OCI-LY3 (cell line): ENCODE measurements around the gene STARD5.
A peak's percentile ranks its signal among the peaks of the same experiment; 100 is the strongest.

ENCODE experiments used
- EZH2phosphoT487 ChIP-seq: fragments of 200-600 bp; shearing (Covaris generic); IDR thresholded peaks from 2 replicates; pipeline ENCODE4 v1.6.1; 2018; ENCODE audit warnings: antibody characterized with exemption, mixed run types, low read depth
- TF ChIP-seq, protein P1 (sequence below): fragments of 200-600, 300-600 bp; sonication (generic); IDR thresholded peaks from 2 replicates; pipeline ENCODE4 v1.5.1; 2014; ENCODE audit warnings: antibody characterized with exemption, low read length, low read depth

GRCh38 chr15:81274931-81275707 is 48.8 kb downstream of the STARD5 start:
- TF ChIP-seq, protein P1, sequence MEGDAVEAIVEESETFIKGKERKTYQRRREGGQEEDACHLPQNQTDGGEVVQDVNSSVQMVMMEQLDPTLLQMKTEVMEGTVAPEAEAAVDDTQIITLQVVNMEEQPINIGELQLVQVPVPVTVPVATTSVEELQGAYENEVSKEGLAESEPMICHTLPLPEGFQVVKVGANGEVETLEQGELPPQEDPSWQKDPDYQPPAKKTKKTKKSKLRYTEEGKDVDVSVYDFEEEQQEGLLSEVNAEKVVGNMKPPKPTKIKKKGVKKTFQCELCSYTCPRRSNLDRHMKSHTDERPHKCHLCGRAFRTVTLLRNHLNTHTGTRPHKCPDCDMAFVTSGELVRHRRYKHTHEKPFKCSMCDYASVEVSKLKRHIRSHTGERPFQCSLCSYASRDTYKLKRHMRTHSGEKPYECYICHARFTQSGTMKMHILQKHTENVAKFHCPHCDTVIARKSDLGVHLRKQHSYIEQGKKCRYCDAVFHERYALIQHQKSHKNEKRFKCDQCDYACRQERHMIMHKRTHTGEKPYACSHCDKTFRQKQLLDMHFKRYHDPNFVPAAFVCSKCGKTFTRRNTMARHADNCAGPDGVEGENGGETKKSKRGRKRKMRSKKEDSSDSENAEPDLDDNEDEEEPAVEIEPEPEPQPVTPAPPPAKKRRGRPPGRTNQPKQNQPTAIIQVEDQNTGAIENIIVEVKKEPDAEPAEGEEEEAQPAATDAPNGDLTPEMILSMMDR, result peak; percentile 91
- TF ChIP-seq EZH2phosphoT487, result no peak
